Measurements from ENCODE around the gene CPNE6. TPM values are rescaled to one million over a fixed set of nuclear protein-coding genes. Genes with fewer than 3 reads are reported as not detected.

The CPNE6 gene
- total and polyA plus RNA-seq, 2 of the 13 experiments (the other 11 are each of a cell fraction or from before 2014, with no cell fraction given) = not detected

DNA sequence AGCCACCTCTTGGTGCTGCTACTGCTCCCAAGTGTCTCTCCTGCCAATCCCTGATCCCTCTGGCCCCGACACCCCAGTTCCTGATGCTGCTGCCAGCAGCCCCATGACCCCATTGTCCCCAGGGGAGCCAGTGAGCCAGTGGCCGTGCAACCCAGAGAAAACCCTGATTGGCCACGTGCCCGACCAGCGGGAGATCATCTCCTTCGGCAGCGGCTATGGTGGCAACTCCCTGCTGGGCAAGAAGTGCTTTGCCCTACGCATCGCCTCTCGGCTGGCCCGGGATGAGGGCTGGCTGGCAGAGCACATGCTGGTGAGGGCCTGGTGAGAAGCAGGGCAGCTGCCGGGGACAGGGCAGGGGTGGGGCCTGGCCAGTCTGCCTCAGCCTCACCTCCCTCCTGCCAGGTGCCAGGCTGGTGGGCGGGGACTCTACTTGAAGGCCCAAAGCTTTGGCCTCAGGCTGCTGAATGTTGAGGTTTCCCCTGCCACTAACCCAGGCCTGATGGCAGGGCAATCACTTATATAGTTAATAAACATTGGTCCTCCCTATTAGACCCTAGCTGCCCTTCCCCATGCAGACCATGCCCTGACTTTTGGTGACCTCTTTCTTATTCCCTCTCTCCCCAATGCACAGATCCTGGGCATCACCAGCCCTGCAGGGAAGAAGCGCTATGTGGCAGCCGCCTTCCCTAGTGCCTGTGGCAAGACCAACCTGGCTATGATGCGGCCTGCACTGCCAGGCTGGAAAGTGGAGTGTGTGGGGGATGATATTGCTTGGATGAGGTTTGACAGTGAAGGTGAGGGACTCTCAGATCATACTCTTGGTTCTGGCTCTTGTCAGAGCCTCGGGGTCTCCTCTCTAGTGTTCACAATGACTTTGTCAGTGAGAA lies 27.8 kb downstream of the CPNE6 start (continued):
- TF ChIP-seq, protein P1, sequence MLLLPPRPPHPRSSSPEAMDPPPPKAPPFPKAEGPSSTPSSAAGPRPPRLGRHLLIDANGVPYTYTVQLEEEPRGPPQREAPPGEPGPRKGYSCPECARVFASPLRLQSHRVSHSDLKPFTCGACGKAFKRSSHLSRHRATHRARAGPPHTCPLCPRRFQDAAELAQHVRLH (CRISPR knock-in tag; IDR thresholded peaks at IDR 0.05; ENCODE audit: borderline replicate concordance, low read depth) = no peak
- TF ChIP-seq, protein P2, sequence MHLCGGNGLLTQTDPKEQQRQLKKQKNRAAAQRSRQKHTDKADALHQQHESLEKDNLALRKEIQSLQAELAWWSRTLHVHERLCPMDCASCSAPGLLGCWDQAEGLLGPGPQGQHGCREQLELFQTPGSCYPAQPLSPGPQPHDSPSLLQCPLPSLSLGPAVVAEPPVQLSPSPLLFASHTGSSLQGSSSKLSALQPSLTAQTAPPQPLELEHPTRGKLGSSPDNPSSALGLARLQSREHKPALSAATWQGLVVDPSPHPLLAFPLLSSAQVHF (CRISPR knock-in tag; IDR thresholded peaks at IDR 0.05) = no peak
- TF ChIP-seq RORA (CRISPR knock-in tag; IDR thresholded peaks at IDR 0.05) (no peak), ETV6 (CRISPR knock-in tag; conservative IDR thresholded peaks at IDR 0.05) (no peak), FOXA1 (IDR thresholded peaks at IDR 0.05) (no peak), FOXA1 (CRISPR knock-in tag; IDR thresholded peaks at IDR 0.05) (no peak), RFX5 (IDR thresholded peaks at IDR 0.05; ENCODE audit: low read depth, low read length) (no peak), SOX6 (IDR thresholded peaks at IDR 0.05) (no peak), SOX6 (CRISPR knock-in tag; IDR thresholded peaks at IDR 0.05) (0 out of 2 replicates have a peak, but pooled peaks have one; percentile 14), AGO1 (IDR thresholded peaks at IDR 0.05; ENCODE audit: low read depth, low read length, poor library complexity, severe bottlenecking) (peak; percentile 37)
- TF ChIP-seq, protein P3, sequence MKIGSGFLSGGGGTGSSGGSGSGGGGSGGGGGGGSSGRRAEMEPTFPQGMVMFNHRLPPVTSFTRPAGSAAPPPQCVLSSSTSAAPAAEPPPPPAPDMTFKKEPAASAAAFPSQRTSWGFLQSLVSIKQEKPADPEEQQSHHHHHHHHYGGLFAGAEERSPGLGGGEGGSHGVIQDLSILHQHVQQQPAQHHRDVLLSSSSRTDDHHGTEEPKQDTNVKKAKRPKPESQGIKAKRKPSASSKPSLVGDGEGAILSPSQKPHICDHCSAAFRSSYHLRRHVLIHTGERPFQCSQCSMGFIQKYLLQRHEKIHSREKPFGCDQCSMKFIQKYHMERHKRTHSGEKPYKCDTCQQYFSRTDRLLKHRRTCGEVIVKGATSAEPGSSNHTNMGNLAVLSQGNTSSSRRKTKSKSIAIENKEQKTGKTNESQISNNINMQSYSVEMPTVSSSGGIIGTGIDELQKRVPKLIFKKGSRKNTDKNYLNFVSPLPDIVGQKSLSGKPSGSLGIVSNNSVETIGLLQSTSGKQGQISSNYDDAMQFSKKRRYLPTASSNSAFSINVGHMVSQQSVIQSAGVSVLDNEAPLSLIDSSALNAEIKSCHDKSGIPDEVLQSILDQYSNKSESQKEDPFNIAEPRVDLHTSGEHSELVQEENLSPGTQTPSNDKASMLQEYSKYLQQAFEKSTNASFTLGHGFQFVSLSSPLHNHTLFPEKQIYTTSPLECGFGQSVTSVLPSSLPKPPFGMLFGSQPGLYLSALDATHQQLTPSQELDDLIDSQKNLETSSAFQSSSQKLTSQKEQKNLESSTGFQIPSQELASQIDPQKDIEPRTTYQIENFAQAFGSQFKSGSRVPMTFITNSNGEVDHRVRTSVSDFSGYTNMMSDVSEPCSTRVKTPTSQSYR (CRISPR knock-in tag; IDR thresholded peaks at IDR 0.05; ENCODE audit: borderline replicate concordance) = no peak
- TF ChIP-seq, protein P4, sequence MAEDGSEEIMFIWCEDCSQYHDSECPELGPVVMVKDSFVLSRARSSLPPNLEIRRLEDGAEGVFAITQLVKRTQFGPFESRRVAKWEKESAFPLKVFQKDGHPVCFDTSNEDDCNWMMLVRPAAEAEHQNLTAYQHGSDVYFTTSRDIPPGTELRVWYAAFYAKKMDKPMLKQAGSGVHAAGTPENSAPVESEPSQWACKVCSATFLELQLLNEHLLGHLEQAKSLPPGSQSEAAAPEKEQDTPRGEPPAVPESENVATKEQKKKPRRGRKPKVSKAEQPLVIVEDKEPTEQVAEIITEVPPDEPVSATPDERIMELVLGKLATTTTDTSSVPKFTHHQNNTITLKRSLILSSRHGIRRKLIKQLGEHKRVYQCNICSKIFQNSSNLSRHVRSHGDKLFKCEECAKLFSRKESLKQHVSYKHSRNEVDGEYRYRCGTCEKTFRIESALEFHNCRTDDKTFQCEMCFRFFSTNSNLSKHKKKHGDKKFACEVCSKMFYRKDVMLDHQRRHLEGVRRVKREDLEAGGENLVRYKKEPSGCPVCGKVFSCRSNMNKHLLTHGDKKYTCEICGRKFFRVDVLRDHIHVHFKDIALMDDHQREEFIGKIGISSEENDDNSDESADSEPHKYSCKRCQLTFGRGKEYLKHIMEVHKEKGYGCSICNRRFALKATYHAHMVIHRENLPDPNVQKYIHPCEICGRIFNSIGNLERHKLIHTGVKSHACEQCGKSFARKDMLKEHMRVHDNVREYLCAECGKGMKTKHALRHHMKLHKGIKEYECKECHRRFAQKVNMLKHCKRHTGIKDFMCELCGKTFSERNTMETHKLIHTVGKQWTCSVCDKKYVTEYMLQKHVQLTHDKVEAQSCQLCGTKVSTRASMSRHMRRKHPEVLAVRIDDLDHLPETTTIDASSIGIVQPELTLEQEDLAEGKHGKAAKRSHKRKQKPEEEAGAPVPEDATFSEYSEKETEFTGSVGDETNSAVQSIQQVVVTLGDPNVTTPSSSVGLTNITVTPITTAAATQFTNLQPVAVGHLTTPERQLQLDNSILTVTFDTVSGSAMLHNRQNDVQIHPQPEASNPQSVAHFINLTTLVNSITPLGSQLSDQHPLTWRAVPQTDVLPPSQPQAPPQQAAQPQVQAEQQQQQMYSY (CRISPR knock-in tag; IDR thresholded peaks at IDR 0.05) = no peak
- TF ChIP-seq, protein P5, sequence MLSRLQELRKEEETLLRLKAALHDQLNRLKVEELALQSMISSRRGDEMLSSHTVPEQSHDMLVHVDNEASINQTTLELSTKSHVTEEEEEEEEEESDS (CRISPR knock-in tag; IDR thresholded peaks at IDR 0.05; ENCODE audit: borderline replicate concordance) = 0 out of 2 replicates have a peak, but pooled peaks have one; percentile 40
- TF ChIP-seq, protein P6, sequence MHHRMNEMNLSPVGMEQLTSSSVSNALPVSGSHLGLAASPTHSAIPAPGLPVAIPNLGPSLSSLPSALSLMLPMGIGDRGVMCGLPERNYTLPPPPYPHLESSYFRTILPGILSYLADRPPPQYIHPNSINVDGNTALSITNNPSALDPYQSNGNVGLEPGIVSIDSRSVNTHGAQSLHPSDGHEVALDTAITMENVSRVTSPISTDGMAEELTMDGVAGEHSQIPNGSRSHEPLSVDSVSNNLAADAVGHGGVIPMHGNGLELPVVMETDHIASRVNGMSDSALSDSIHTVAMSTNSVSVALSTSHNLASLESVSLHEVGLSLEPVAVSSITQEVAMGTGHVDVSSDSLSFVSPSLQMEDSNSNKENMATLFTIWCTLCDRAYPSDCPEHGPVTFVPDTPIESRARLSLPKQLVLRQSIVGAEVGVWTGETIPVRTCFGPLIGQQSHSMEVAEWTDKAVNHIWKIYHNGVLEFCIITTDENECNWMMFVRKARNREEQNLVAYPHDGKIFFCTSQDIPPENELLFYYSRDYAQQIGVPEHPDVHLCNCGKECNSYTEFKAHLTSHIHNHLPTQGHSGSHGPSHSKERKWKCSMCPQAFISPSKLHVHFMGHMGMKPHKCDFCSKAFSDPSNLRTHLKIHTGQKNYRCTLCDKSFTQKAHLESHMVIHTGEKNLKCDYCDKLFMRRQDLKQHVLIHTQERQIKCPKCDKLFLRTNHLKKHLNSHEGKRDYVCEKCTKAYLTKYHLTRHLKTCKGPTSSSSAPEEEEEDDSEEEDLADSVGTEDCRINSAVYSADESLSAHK (CRISPR knock-in tag; IDR thresholded peaks at IDR 0.05; ENCODE audit: borderline replicate concordance) = no peak
- TF ChIP-seq, protein P7, sequence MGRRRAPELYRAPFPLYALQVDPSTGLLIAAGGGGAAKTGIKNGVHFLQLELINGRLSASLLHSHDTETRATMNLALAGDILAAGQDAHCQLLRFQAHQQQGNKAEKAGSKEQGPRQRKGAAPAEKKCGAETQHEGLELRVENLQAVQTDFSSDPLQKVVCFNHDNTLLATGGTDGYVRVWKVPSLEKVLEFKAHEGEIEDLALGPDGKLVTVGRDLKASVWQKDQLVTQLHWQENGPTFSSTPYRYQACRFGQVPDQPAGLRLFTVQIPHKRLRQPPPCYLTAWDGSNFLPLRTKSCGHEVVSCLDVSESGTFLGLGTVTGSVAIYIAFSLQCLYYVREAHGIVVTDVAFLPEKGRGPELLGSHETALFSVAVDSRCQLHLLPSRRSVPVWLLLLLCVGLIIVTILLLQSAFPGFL (CRISPR knock-in tag; IDR thresholded peaks at IDR 0.05) = peak; percentile 50; the same call in 1 of the 2 replicates
- TF ChIP-seq, protein P8, sequence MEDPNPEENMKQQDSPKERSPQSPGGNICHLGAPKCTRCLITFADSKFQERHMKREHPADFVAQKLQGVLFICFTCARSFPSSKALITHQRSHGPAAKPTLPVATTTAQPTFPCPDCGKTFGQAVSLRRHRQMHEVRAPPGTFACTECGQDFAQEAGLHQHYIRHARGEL (CRISPR knock-in tag; IDR thresholded peaks at IDR 0.05) = peak; percentile 72; the same call in 1 of the 2 replicates

All from HepG2 (cell line).